Measurements from ENCODE around the gene TCIRG1. TPM values are rescaled to one million over a fixed set of nuclear protein-coding genes. Genes with fewer than 3 reads are reported as not detected.

The TCIRG1 gene
- total RNA-seq, 4 donors from 2014 or later, result 13.4 to 24.5 (median 14.1) TPM

GRCh38 chr11:68038226-68038717 is 553 bp upstream of the TCIRG1 start:
- peak in 1 of 2 donors; percentile 36 for DNase-seq
- no peak for TF ChIP-seq CTCF (IDR thresholded peaks at IDR 0.05 in 4 of 5, conservative IDR thresholded peaks at IDR 0.05 in 1 of 5)
- TF ChIP-seq POLR2A (IDR thresholded peaks at IDR 0.05), result no peak
- in situ Hi-C loops (cut with MboI; ENCODE audit: low sequenced_read_pairs in 4 of 4) (no loop called here), intact Hi-C loops (cut with DNase I; ENCODE audit: low total_unique reads) (loop anchor here (2.0 to 10.0 kb wide), 4 partner anchors 27 to 453 kb away; partner anchors contain the start of genes ALDH3B1, CHKA, GSTP1 and UNC93B1)
- H3K36me3 ChIP-seq, result peaks cover 0 to 7% of the 10 kb centered on the region in 2 donors
- H3K4me3 ChIP-seq, result peak overlapping the region; percentile 62 to 69 (median 65)
- no peaks in the 10 kb centered on the region for H3K9me3 ChIP-seq
- no peaks in the 10 kb centered on the region for H3K27me3 ChIP-seq
- H3K4me1 ChIP-seq, result peaks cover 18 to 38% of the 10 kb centered on the region in 2 donors
- peak in 1 of 2 donors; percentile 10 for ATAC-seq
- peak overlapping the region; percentile 74 to 88 (median 76) for H3K27ac ChIP-seq

- H3K36me3 ChIP-seq, result no peaks in the 10 kb centered on the region
- H3K4me1 ChIP-seq, result peaks cover 14 to 28% of the 10 kb centered on the region in 2 donors
- peak overlapping the region; percentile 74 to 88 (median 76) for H3K27ac ChIP-seq
- no peaks in the 10 kb centered on the region for H3K9me3 ChIP-seq
- TF ChIP-seq CTCF (IDR thresholded peaks at IDR 0.05 in 4 of 5, conservative IDR thresholded peaks at IDR 0.05 in 1 of 5) (no peak), POLR2A (IDR thresholded peaks at IDR 0.05) (no peak)
- DNase-seq, result no peak
- intact Hi-C loops (cut with DNase I; ENCODE audit: low total_unique reads), result loop anchor here (2.0 to 10.0 kb wide), 4 partner anchors 29 to 455 kb away; partner anchors contain the start of genes ALDH3B1, CHKA, GSTP1 and UNC93B1
- no peaks in the 10 kb centered on the region for H3K27me3 ChIP-seq
- in situ Hi-C loops (cut with MboI; ENCODE audit: low sequenced_read_pairs in 4 of 4), result no loop called here
- H3K4me3 ChIP-seq, result peak overlapping the region; percentile 62 to 69 (median 65)
- ATAC-seq, result no peak
Observed at GRCh38 chr11:68039526-68040086, 781 bp downstream of the TCIRG1 start.

GRCh38 chr11:68040101-68040956 is 1.5 kb downstream of the TCIRG1 start:
- TF ChIP-seq POLR2A (IDR thresholded peaks at IDR 0.05) (peak in 1 of 2 donors; percentile 41), CTCF (IDR thresholded peaks at IDR 0.05 in 4 of 5, conservative IDR thresholded peaks at IDR 0.05 in 1 of 5) (no peak)
- H3K9me3 ChIP-seq, result no peaks in the 10 kb centered on the region
- no peaks in the 10 kb centered on the region for H3K27me3 ChIP-seq
- ATAC-seq (peak; percentile 27 to 31), DNase-seq (peak in 1 of 2 donors; percentile 54)
- H3K4me1 ChIP-seq, result peaks cover 14 to 28% of the 10 kb centered on the region in 2 donors
- intact Hi-C loops (cut with DNase I; ENCODE audit: low total_unique reads) (no loop called here), in situ Hi-C loops (cut with MboI; ENCODE audit: low sequenced_read_pairs in 4 of 4) (no loop called here)
- peak overlapping the region; percentile 74 to 88 (median 76) for H3K27ac ChIP-seq
- no peaks in the 10 kb centered on the region for H3K36me3 ChIP-seq
- peak overlapping the region; percentile 62 to 69 (median 65) for H3K4me3 ChIP-seq

GRCh38 chr11:68040957-68041591 is 2.2 kb downstream of the TCIRG1 start:
- H3K36me3 ChIP-seq, result no peaks in the 10 kb centered on the region
- intact Hi-C loops (cut with DNase I; ENCODE audit: low total_unique reads), result no loop called here
- TF ChIP-seq CTCF (IDR thresholded peaks at IDR 0.05 in 4 of 5, conservative IDR thresholded peaks at IDR 0.05 in 1 of 5) (no peak), POLR2A (IDR thresholded peaks at IDR 0.05) (no peak)

More at GRCh38 chr11:68040957-68041591, 2.2 kb downstream of the TCIRG1 start:
- in situ Hi-C loops (cut with MboI; ENCODE audit: low sequenced_read_pairs in 4 of 4), result no loop called here
- Histone ChIP-seq H3K9me3 (no peaks in the 10 kb centered on the region), H3K27ac (peak overlapping the region; percentile 74 to 88 (median 76)), H3K4me1 (peaks cover 14 to 28% of the 10 kb centered on the region in 2 donors), H3K4me3 (peak overlapping the region; percentile 62 to 69 (median 65)), H3K27me3 (no peaks in the 10 kb centered on the region)
- DNase-seq (no peak), ATAC-seq (no peak)
